GM18511 (cell line): ENCODE data around the gene CD33.
"Not testable (repeated sequence)": the region's sequence is repeated elsewhere in the genome, so short reads cannot be mapped to it uniquely, and the experiment has no call there.

Experiments used
- ATAC-seq: cut with Tn5 transposase; IDR thresholded peaks from one replicate; pipeline ENCODE4 v1.9.1; 2021; ENCODE audit warnings: mild to moderate bottlenecking, moderate library complexity; ENCODE audit not compliant: unreplicated experiment

CD33 gene

DNA sequence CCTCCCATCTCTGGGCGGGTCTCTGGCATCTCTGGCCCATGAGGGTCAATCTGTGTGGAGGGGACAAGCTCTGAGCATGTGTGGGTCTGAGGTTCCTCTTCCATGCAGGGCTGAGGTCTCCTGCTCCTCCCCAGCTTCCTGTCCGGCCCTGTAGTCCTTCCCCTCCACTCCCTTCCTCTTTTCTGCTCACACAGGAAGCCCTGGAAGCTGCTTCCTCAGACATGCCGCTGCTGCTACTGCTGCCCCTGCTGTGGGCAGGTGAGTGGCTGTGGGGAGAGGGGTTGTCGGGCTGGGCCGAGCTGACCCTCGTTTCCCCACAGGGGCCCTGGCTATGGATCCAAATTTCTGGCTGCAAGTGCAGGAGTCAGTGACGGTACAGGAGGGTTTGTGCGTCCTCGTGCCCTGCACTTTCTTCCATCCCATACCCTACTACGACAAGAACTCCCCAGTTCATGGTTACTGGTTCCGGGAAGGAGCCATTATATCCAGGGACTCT is at the start of gene CD33:
CD33 (plus strand) TSS at position 183 of the 496 bp plus-strand sequence; CDS start at position 222, 39 bp downstream.
- ATAC-seq, result not testable (repeated sequence)

GRCh38 chr19:51179256-51179655 is 45.6 kb upstream of the CD33 start:
- no peak for ATAC-seq

DNA sequence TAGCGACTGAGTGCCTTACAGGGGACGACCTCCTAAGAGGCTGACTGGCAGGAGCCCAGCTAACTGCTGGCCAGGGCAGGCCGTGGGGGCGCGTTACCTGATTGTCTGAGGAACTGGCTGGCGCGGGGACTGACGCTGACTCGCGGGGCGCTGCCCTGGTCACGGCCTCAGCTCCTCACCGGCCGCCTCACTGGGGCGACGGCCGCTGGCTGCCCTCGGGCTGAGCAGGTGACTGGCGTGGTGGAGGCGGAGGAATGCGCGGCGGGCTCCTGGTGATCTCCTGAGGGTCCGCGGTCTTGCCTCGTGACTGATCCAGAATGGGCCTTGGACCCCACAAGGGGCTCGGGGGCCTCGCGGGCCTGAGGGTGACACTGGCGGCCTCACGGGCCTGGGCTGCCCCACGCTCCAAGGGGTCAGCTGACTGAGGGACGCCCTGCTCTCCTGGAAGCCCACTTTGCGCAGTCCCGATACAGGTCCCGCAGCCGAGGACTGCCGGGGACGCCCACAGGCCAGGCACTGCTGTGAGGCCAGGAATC is 43.4 kb upstream of the CD33 start:
- ATAC-seq, result no peak

DNA sequence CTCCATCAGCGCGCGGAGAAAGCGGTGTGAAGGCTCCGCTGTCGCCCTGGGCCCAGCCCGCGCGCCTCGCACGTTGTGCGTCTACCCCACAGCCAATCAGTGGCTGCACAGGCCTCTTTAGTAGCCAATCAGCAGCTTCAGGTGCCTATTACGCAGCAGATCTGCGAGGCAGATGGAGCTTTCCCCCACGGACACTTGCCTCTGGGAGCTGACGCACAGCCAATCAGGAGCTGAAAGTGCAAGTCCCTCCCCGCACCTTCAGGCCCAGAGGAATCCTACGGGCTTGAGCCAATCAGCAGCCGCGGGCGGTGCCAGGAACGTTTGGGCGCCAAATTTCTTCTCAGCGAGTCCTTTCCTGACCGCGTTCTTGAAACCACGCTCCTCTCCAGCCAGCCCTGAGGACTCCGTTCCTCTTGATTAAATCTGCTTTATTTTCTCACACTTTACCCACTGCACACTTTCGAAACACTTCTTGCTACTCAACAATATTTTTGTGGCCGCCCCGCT is 42.9 kb upstream of the CD33 start:
- ATAC-seq, result no peak

DNA sequence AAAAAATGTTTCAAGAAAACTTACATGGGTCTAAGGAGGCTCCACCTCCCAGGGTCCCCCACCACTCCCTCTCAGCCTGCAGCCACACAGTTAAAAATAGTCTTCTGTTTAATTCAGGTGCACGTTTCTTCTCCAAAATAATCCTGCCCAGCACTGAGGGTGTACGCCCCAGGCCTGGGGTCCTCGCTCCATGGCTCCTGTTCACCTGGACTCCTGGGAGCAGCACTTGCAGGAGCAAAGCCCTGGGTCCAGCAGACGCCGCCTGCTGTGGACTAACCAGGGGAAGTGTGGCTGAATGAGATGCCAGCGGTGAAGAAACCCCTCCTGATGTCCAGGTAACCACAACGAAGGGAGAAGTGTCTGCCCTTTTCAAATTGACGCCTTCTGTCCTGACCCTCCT is 41.3 kb upstream of the CD33 start:
- no peak for ATAC-seq

- no peak for ATAC-seq
These were observed 39.6 kb upstream of the CD33 start for GRCh38 chr19:51185069-51185867.

GRCh38 chr19:51185868-51186215 is 39.0 kb upstream of the CD33 start:
- ATAC-seq, result no peak

DNA sequence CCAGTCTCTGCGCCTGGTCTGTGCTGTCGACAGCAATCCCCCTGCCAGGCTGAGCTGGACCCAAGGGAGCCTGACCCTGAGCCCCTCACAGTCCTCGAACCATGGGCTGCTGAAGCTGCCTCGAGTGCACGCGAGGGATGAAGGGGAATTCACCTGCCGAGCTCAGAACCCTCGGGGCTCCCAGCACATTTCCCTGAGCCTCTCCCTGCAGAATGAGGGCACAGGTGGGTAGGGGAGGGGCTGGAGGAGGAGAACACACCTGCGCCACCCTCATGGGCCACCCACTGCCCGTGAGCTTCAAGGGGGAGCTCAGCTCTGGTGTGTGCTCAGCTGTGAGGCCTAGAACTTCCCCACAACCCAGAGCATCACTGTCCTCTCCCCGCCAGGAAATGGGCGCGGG is 38.6 kb upstream of the CD33 start:
- ATAC-seq, result no peak

GRCh38 chr19:51187395-51188226 is 37.3 kb upstream of the CD33 start:
- no peak for ATAC-seq

- ATAC-seq, result no peak
These were observed 36.7 kb upstream of the CD33 start for GRCh38 chr19:51188227-51188559.

- no peak for ATAC-seq
These were observed 32.2 kb upstream of the CD33 start for GRCh38 chr19:51192689-51193088.

DNA sequence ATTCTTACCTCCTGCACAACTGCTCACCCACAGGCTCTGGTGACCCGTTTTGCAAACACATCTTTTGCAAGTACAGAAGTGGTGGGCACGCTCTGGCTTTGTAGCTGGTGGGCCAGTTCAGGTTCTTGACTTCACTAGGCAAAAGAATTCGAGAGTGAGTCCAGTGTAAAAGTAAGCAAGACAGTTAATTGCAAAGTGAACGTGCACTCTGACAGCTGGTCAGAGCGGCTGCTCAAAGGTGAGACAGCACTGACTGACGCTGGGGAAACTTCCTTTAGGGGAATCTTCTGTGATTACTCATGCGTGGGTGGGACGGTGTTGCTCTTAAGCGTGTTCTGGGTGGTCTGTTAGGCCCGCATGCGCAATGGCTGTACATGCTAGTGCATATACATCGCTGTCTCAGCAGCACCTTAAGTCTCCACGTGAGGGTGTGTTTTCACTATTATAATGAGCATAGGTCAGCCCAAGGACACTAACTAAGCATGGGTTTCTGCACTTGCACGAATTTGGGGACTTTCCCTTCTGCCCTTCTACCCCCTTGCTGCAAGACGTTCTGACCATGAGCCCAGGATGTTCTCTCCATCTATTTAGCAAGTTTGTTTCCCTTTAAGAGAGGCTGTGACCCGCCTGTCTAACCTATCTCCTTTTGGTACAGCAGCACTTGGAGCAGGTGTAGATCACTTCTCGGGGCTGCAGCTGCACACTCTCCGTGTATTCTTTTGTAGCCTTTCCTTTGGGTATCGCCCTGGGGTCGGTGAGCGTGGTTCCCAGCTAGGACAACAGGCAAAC is 30.2 kb upstream of the CD33 start:
- ATAC-seq, result no peak

DNA sequence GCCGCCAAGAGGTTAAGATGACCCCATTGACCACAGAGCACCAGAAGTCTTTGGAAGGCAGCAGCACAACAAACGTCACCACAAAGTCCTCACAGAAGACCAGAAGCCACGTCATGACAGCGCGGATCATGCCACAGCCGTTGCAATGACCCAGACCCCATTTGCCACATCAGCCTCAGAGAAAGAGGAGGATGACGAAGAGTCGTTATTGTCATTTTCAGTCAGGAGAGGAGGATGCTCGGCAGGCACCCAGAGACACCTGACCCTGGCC is 29.6 kb upstream of the CD33 start:
- ATAC-seq, result no peak

GRCh38 chr19:51195616-51196015 is 29.3 kb upstream of the CD33 start:
- ATAC-seq, result no peak

GRCh38 chr19:51196181-51196580 is 28.7 kb upstream of the CD33 start:
- ATAC-seq, result no peak

DNA sequence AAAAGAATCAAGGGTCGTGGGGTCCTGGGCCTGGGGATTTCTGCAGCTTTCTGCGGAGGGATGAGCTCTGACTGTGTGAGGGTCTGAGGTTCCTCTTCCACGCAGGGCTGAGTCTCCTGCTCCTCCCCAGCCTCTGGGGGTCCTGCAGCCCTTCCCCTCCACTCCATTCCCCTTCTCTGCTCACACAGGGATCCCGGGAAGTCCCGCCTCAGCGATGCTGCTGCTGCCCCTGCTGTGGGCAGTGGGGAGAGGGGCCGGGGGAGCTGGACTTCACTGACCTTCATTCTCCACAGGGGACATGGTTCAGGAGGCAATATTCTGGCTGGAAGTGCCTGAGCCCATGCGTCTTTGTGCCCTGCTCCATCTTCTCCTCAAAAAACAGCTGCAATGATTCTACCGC is 26.2 kb upstream of the CD33 start:
- ATAC-seq, result no peak

GRCh38 chr19:51200071-51200666 is 24.7 kb upstream of the CD33 start:
- ATAC-seq, result no peak

DNA sequence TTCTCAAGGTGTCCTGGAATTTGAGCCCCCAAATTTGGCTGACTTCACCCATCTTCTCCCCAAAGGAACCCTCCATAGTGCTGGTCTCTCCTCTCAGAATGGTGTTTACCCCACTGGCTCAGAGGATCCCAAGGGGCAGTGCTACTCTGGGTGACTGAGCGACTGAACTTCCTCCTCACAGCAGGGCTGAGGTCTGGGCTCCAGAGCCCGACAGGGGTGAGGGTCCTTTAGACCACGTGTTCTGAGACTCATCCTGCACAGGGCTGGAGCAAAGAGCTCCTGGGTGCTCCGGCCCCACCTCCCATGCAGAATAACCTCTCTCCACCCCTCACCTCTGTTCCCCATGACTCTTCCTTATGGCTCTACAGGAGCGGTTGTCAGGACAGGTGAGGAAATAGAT is 23.2 kb upstream of the CD33 start:
- no peak for ATAC-seq

DNA sequence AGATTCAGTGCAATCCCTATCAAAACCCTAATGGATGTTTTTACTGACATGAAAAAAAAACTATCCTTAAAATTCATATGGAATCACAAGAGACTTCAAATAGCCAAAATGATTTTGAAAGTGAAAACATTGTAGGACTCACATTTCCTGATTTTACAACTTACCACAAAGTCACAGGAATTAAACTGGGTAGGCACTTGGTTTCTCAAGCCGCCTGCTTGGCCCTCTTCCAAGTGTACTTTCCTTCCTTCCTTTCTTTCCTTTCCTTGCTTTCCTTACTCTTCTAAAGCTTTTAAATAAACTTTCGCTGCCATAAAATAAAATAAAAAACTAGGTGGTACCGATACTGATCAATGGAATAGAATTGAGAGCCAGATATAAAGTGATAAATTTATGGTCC is 21.0 kb upstream of the CD33 start:
- ATAC-seq, result no peak

- no peak for ATAC-seq
These were observed 20.6 kb upstream of the CD33 start for GRCh38 chr19:51204321-51204720.

DNA sequence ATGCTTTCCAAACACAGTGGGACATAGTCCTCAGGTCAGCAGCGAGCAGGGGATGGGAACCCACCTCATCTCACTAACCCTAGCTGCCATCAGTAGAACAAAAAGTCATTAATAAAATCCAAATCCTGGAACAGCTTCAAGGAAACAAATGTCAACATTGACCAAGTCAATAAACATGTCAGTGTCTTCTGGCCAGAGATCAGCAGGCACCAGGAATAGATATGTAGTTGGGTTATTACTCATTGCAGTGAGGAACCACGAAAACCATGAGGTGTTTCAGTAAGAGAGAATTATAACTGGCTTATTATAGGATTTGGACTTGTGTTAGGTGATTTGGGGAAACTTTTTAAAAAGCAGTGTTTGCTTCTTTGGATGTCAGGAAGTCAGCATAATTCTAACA is 17.1 kb upstream of the CD33 start:
- ATAC-seq, result no peak
